ENCODE data around the gene SLC35C1. TPM values are rescaled to one million over a fixed set of nuclear protein-coding genes. Genes with fewer than 3 reads are reported as not detected.

SLC35C1 gene
- total RNA-seq, 1 experiment from 2014 or later, result 4.8 TPM

DNA sequence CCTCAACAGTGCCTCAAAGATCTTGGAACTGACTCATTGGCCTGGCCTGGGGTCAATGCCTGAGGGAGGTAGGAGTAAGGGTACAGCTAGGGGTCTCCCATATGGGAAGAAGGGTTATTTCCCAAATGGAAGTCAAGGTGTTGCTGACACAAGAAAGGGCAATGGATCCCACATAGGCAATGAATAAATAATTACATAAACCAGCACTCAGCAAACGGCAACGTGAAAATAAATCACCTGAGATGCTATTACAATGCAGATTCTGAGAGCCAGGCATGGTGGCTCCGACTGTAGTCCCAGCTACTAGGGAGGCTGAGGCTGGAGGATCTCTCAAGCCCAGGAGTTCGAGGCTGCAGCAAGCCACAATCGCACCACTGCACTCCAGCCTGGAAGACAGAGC lies 36.5 kb upstream of the SLC35C1 start:
- H3K4me1 ChIP-seq (ENCODE audit: low read length), result peaks cover 23% of the 10 kb centered on the region
- no peaks in the 10 kb centered on the region for H3K9me3 ChIP-seq (ENCODE audit: low read length)
- H3K27me3 ChIP-seq (ENCODE audit: low read length), result peaks cover 2% of the 10 kb centered on the region; the same call in 1 of the 2 replicates
- H3K27ac ChIP-seq (ENCODE audit: low read length), result no peak overlapping the region
- no peaks in the 10 kb centered on the region for H3K79me2 ChIP-seq (ENCODE audit: low read length)
- no peak overlapping the region for H3K4me3 ChIP-seq (ENCODE audit: low read length)
- no peak for DNase-seq
- H3K9me2 ChIP-seq (replicated peaks; ENCODE audit: insufficient read depth, low read length), result no peaks in the 10 kb centered on the region
- H4K20me1 ChIP-seq (ENCODE audit: insufficient read depth, low read depth, low read length), result no peaks in the 10 kb centered on the region
- no peak overlapping the region for H2AFZ ChIP-seq (ENCODE audit: low read length)
- no peaks in the 10 kb centered on the region for H3K36me3 ChIP-seq (ENCODE audit: insufficient read depth, low read length)
- H3K9ac ChIP-seq (ENCODE audit: low read length), result no peak overlapping the region
- H3K4me2 ChIP-seq (ENCODE audit: low read depth, low read length, poor library complexity, severe bottlenecking), result no peak overlapping the region

DNA sequence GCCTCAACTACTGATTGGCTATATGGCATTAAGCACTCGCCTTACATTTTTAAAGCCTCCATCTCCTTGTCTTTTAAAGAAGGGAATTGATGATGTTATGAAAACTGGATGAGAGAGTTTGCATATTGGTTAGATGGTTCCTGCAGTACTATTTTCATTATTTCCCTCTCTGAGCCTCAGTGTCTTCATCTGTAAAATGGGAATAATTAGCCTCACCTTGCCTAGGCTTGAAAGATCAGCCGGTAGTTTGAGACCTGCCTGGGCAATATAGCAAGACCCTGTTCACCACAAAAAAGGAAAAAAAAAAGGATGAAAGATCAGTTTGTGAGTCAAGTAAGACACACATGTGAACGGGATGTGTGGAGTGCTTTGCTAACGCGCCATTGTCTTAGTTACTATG lies 35.0 kb upstream of the SLC35C1 start:
- H3K4me1 ChIP-seq (ENCODE audit: low read length), result peaks cover 23% of the 10 kb centered on the region
- H3K4me3 ChIP-seq (ENCODE audit: low read length), result no peak overlapping the region
- H3K9me2 ChIP-seq (replicated peaks; ENCODE audit: insufficient read depth, low read length), result no peaks in the 10 kb centered on the region
- no peaks in the 10 kb centered on the region for H3K79me2 ChIP-seq (ENCODE audit: low read length)
- H3K36me3 ChIP-seq (ENCODE audit: insufficient read depth, low read length), result no peaks in the 10 kb centered on the region
- no peak for DNase-seq
- H2AFZ ChIP-seq (ENCODE audit: low read length), result no peak overlapping the region
- H3K4me2 ChIP-seq (ENCODE audit: low read depth, low read length, poor library complexity, severe bottlenecking), result no peak overlapping the region
- no peak overlapping the region for H3K27ac ChIP-seq (ENCODE audit: low read length)
- H3K9me3 ChIP-seq (ENCODE audit: low read length), result no peaks in the 10 kb centered on the region
- no peak overlapping the region for H3K9ac ChIP-seq (ENCODE audit: low read length)
- peaks cover 2% of the 10 kb centered on the region; the same call in 1 of the 2 replicates for H3K27me3 ChIP-seq (ENCODE audit: low read length)
- no peaks in the 10 kb centered on the region for H4K20me1 ChIP-seq (ENCODE audit: insufficient read depth, low read depth, low read length)

DNA sequence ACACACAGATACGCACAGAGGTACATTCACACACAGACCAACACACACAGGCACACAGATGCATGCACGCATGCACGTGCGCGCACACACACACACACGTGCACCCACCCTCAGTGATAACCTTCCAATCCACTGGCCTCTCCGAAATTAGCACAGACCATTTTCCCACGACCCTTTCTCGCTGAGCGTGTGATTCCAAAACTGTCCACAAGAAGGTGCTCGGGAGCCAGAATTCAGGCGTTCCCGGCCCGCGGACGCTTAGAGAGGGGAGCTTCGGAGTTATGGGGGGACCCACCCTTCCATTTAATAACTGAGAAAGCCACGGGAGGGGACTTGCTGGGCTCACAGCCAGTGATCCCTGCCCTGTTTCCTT lies 33.8 kb upstream of the SLC35C1 start:
- no peaks in the 10 kb centered on the region for H3K36me3 ChIP-seq (ENCODE audit: insufficient read depth, low read length)
- H3K9ac ChIP-seq (ENCODE audit: low read length), result peak overlapping the region; percentile 35
- no peaks in the 10 kb centered on the region for H3K9me3 ChIP-seq (ENCODE audit: low read length)
- H3K79me2 ChIP-seq (ENCODE audit: low read length), result no peaks in the 10 kb centered on the region
- H3K27me3 ChIP-seq (ENCODE audit: low read length), result peaks cover 2% of the 10 kb centered on the region; the same call in 1 of the 2 replicates
- H3K4me1 ChIP-seq (ENCODE audit: low read length), result peaks cover 27% of the 10 kb centered on the region
- H3K4me3 ChIP-seq (ENCODE audit: low read length), result peak overlapping the region; percentile 64
- peak overlapping the region; percentile 89 for H3K4me2 ChIP-seq (ENCODE audit: low read depth, low read length, poor library complexity, severe bottlenecking)
- no peaks in the 10 kb centered on the region for H4K20me1 ChIP-seq (ENCODE audit: insufficient read depth, low read depth, low read length)
- no peak overlapping the region for H3K27ac ChIP-seq (ENCODE audit: low read length)
- no peaks in the 10 kb centered on the region for H3K9me2 ChIP-seq (replicated peaks; ENCODE audit: insufficient read depth, low read length)
- peak; percentile 90 for DNase-seq
- H2AFZ ChIP-seq (ENCODE audit: low read length), result peak overlapping the region; percentile 84

DNA sequence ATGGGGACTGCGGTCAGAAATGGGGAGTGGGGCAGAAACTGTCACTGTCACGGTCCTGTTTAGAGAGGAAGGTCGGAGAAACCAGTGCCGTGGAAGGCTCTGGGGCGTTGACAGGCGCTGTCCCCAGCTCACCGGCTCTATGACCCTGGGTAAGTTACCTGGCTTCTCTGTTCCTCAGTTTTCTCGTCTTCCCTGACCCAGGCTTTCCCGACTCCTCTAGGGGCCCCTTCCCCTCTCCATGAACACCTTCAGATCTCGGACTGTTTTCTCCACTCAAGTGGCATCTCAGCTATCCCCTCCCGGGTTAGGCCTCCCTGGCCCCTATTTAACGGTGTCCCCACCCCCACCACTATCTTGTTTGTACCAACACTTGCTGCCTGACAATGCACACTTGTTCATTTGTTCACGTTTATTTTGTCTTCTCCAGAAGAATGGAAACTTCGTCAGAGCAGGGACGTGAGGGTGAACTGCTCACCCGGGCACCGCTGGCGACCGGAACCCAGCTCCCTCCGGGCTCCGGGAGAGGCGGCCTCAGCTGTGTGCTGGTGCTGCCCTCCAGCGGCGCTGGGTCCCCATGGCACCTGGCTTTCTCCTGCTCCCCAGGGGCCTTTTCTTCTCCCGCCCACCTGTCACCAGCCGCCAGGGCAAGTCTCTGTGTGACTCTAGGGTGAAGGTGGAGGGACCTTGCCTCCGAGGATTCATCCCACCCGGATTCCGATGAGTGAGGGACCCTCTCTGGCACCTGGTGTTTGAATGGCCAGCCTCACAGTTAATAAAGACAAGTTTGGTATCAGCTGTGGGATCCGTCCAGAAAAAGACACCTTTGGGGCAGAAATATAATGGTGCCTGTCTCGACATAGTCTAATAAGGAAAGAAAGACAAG lies 33.1 kb upstream of the SLC35C1 start:
- Histone ChIP-seq H3K9me3 (ENCODE audit: low read length) (no peaks in the 10 kb centered on the region), H3K9ac (ENCODE audit: low read length) (peak overlapping the region; percentile 35), H3K4me1 (ENCODE audit: low read length) (peaks cover 27% of the 10 kb centered on the region), H3K27me3 (ENCODE audit: low read length) (peaks cover 2% of the 10 kb centered on the region; the same call in 1 of the 2 replicates), H3K4me3 (ENCODE audit: low read length) (peak overlapping the region; percentile 64), H3K9me2 (replicated peaks; ENCODE audit: insufficient read depth, low read length) (no peaks in the 10 kb centered on the region), H3K4me2 (ENCODE audit: low read depth, low read length, poor library complexity, severe bottlenecking) (peak overlapping the region; percentile 89), H2AFZ (ENCODE audit: low read length) (peak overlapping the region; percentile 84), H3K36me3 (ENCODE audit: insufficient read depth, low read length) (no peaks in the 10 kb centered on the region), H3K27ac (ENCODE audit: low read length) (no peak overlapping the region), H4K20me1 (ENCODE audit: insufficient read depth, low read depth, low read length) (no peaks in the 10 kb centered on the region), H3K79me2 (ENCODE audit: low read length) (no peaks in the 10 kb centered on the region)
- peak; percentile 91 for DNase-seq

DNA sequence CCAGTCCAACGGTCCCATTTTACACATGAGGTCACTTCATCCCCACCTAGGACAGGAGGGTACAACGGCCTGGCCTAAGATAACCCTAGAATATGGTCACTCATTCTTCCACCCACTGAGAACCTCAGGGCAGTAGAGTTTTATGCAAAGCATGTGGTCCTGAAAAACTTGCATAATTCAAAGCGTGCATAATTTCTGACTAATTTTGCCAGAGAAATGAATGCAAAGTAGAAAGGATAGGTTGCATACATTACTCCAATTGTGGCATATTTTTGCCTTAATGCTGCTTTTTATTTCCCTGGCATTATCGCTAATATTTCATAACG lies 32.5 kb upstream of the SLC35C1 start:
- no peak overlapping the region for H2AFZ ChIP-seq (ENCODE audit: low read length)
- H3K9me2 ChIP-seq (replicated peaks; ENCODE audit: insufficient read depth, low read length), result no peaks in the 10 kb centered on the region
- H3K4me2 ChIP-seq (ENCODE audit: low read depth, low read length, poor library complexity, severe bottlenecking), result peak overlapping the region; percentile 89
- no peaks in the 10 kb centered on the region for H3K36me3 ChIP-seq (ENCODE audit: insufficient read depth, low read length)
- H3K27me3 ChIP-seq (ENCODE audit: low read length), result peaks cover 2% of the 10 kb centered on the region; the same call in 1 of the 2 replicates
- no peak for DNase-seq
- H3K9me3 ChIP-seq (ENCODE audit: low read length), result no peaks in the 10 kb centered on the region
- H3K4me3 ChIP-seq (ENCODE audit: low read length), result peak overlapping the region; percentile 64
- H3K79me2 ChIP-seq (ENCODE audit: low read length), result no peaks in the 10 kb centered on the region
- no peak overlapping the region for H3K27ac ChIP-seq (ENCODE audit: low read length)
- H3K9ac ChIP-seq (ENCODE audit: low read length), result peak overlapping the region; percentile 35; the same call in 1 of the 2 replicates
- H3K4me1 ChIP-seq (ENCODE audit: low read length), result peaks cover 27% of the 10 kb centered on the region
- no peaks in the 10 kb centered on the region for H4K20me1 ChIP-seq (ENCODE audit: insufficient read depth, low read depth, low read length)

DNA sequence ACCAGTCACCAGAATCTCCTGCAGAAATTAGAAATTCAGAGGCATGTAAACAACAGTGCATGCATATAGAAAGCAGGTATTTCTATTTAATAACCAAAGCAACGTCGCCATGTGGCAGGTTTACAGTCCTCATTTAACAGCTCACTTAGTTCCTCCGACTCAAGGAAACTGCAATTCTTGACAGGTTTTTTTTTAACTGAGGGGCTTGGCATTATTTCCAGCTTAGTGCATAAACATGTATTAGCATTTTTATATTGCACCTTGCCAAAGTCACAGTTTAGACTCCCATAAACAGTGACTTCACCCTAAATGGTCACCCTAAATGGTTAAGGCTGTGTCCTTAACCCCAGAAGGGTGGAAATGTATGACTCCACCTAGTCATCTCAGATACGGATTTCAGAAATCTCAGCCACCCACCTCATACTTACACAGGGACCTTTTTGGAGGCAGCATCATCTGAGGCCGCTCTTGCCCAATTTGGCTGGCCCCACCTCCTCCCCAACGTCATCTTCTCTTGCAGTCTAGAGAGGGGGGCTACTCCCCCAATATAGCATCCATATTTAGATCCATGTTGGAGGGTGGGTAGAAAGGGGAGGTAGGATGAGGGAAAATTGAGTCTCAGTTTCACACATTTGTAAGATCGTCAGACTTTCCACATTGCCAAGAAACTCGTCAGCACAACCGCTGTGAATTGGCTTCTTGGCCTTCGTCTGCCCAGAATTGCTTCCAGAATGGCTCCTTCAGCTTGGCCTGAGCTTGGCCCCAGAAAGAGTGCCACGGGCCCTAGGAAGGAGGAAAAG lies 31.8 kb upstream of the SLC35C1 start:
- Histone ChIP-seq H3K4me2 (ENCODE audit: low read depth, low read length, poor library complexity, severe bottlenecking) (peak overlapping the region; percentile 89), H3K27me3 (ENCODE audit: low read length) (peaks cover 2% of the 10 kb centered on the region; the same call in 1 of the 2 replicates), H3K9ac (ENCODE audit: low read length) (no peak overlapping the region), H2AFZ (ENCODE audit: low read length) (no peak overlapping the region), H3K4me1 (ENCODE audit: low read length) (peaks cover 27% of the 10 kb centered on the region), H3K4me3 (ENCODE audit: low read length) (no peak overlapping the region), H3K27ac (ENCODE audit: low read length) (no peak overlapping the region), H3K9me3 (ENCODE audit: low read length) (no peaks in the 10 kb centered on the region), H3K36me3 (ENCODE audit: insufficient read depth, low read length) (no peaks in the 10 kb centered on the region), H3K79me2 (ENCODE audit: low read length) (no peaks in the 10 kb centered on the region), H4K20me1 (ENCODE audit: insufficient read depth, low read depth, low read length) (no peaks in the 10 kb centered on the region), H3K9me2 (replicated peaks; ENCODE audit: insufficient read depth, low read length) (no peaks in the 10 kb centered on the region)
- no peak for DNase-seq

DNA sequence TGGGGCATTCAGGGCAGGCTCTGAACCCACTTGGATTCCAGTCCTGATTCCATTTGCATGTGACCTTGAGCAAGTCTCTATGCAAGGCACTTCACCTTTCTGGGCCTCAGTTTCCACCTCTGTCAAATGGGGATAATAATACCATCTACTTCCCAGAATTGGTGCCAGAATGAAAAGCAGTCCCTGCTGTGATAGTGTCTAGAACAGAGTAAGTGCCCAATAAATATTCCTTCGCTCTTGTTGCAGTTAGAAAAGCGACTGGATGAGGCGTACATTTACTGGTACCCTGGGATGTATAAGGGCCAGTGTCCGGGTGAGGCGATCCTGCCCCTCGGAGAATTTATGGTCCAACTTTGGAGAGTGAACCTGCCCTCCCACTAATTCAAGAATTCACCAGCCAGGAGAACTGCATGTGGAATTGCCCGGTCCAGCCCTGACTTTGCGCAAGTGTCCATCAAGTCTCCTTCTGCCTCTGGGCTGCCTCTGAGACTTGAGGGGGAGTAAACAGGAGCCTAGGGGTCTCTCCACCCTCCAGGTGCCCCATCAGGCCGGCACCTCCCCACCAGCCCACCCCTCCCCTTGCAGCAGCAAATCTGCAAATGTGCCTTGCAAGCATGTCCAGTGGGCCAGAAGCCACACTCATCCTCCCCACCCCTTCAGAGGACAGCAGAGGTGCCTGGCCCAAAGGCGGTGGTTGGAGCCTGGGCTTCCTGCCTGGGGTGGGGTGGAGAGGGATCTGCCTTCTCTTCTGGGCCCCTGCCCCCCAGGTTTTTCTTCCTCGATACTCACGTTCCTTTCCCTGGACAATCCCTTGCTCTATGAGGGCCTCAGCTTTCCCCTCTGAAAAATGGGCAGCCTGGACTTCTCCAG lies 30.9 kb upstream of the SLC35C1 start:
- Histone ChIP-seq H3K36me3 (ENCODE audit: insufficient read depth, low read length) (no peaks in the 10 kb centered on the region), H3K9me3 (ENCODE audit: low read length) (no peaks in the 10 kb centered on the region), H3K27ac (ENCODE audit: low read length) (no peak overlapping the region), H3K9ac (ENCODE audit: low read length) (no peak overlapping the region), H4K20me1 (ENCODE audit: insufficient read depth, low read depth, low read length) (no peaks in the 10 kb centered on the region), H3K4me2 (ENCODE audit: low read depth, low read length, poor library complexity, severe bottlenecking) (no peak overlapping the region), H3K4me3 (ENCODE audit: low read length) (no peak overlapping the region), H3K9me2 (replicated peaks; ENCODE audit: insufficient read depth, low read length) (no peaks in the 10 kb centered on the region), H3K4me1 (ENCODE audit: low read length) (peaks cover 27% of the 10 kb centered on the region), H3K79me2 (ENCODE audit: low read length) (no peaks in the 10 kb centered on the region), H3K27me3 (ENCODE audit: low read length) (peaks cover 2% of the 10 kb centered on the region; the same call in 1 of the 2 replicates), H2AFZ (ENCODE audit: low read length) (no peak overlapping the region)
- DNase-seq, result no peak
